Measurements from ENCODE around the gene LRRC47. TPM values are rescaled to one million over a fixed set of nuclear protein-coding genes. Genes with fewer than 3 reads are reported as not detected.

Gene LRRC47
- total and polyA plus RNA-seq, 2 of the 13 experiments (the other 11 are each of a cell fraction or from before 2014, with no cell fraction given): 18.3 to 52.5 TPM

- TF ChIP-seq IRF1 (CRISPR knock-in tag; IDR thresholded peaks at IDR 0.05; ENCODE audit: low read depth) (no peak), NFYB (CRISPR knock-in tag; IDR thresholded peaks at IDR 0.05) (no peak), SRSF9 (IDR thresholded peaks at IDR 0.05; ENCODE audit: borderline replicate concordance, insufficient read depth, low read depth, low read length, poor library complexity, severe bottlenecking) (no peak)
Observed at GRCh38 chr1:3779912-3780416, 16.3 kb downstream of the LRRC47 start (continued).

GRCh38 chr1:3779265-3779911, 16.9 kb downstream of the LRRC47 start:
- in situ Hi-C loops (cut with HindIII; ENCODE audit: extremely low pct_ligation_motif_present, low pct_unique_long_range_greater_than_20kb): no loop called here
- Histone ChIP-seq H3K27me3 (ENCODE audit: control insufficient read depth in 1 of 2, insufficient read depth in 2 of 2, low read length in 2 of 2) (no peaks in the 10 kb centered on the region), H3K9ac (ENCODE audit: insufficient read depth, low read depth, low read length) (no peak overlapping the region), H3K79me2 (ENCODE audit: insufficient read depth, low read length) (peaks cover 2% of the 10 kb centered on the region), H3K9me3 (ENCODE audit: low read length) (no peaks in the 10 kb centered on the region), H3K4me2 (ENCODE audit: low read depth, low read length) (no peak overlapping the region), H2AFZ (ENCODE audit: low read length) (no peak overlapping the region), H3K36me3 (replicated peaks in 1 of 2; ENCODE audit: control insufficient read depth in 1 of 2, insufficient read depth in 2 of 2, low read length in 2 of 2) (peaks cover 18 to 42% of the 10 kb centered on the region in 2 experiments), H3K4me1 (ENCODE audit: insufficient read depth, low read length) (peaks cover 38% of the 10 kb centered on the region), H3K4me3 (replicated peaks in 1 of 3; ENCODE audit: insufficient read depth in 1 of 3, low read depth in 2 of 3, low read length in 3 of 3) (no peak overlapping the region), H3K27ac (ENCODE audit: extremely low read length, insufficient read depth, low read length) (no peak overlapping the region), H4K20me1 (ENCODE audit: insufficient read depth, low read length) (no peaks in the 10 kb centered on the region)
- BruUV-seq (replicated peaks): no TSS peak
- intact Hi-C loops (cut with micrococcal nuclease; ENCODE audit: unreplicated experiment): loop anchor here (10.0 kb wide), 1 partner anchor 125 kb away; the partner anchor contains the start of gene C1orf174
- no peak for FAIRE-seq
- POLR2A ChIA-PET: no interaction called here
- ATAC-seq: no peak
- DNase-seq (ENCODE audit: low spot score): no peak
- CTCF ChIA-PET (ENCODE audit: low intra/inter-chr PET ratio, low total read pairs): no interaction called here
- whole genome bisulfite sequencing (ENCODE audit: low lambda C conversion rate): 96% methylated on average over 23 of the region's 23 CpGs
- TF ChIP-seq ZBTB38 (CRISPR knock-in tag; IDR thresholded peaks at IDR 0.05) (peak; percentile 82; the same call in 1 of the 2 replicates), SRSF1 (optimal IDR thresholded peaks at IDR 0.05; ENCODE audit: low read depth, low read length) (peak; percentile 62), AGO2 (optimal IDR thresholded peaks at IDR 0.05; ENCODE audit: low read depth, low read length) (peak; percentile 59), ZHX1 (CRISPR knock-in tag; IDR thresholded peaks at IDR 0.05; ENCODE audit: low read depth) (no peak), AGO1 (IDR thresholded peaks at IDR 0.05; ENCODE audit: low read depth, low read length, poor library complexity, severe bottlenecking) (peak; percentile 92), RBM22 (optimal IDR thresholded peaks at IDR 0.05; ENCODE audit: low read length) (peak; percentile 22), DNMT3B (CRISPR knock-in tag; conservative IDR thresholded peaks at IDR 0.05) (no peak), XRCC5 (optimal IDR thresholded peaks at IDR 0.05; ENCODE audit: low read length) (peak; percentile 18), REL (CRISPR knock-in tag; conservative IDR thresholded peaks at IDR 0.05) (0 out of 2 replicates have a peak, but pooled peaks have one; percentile 37), EED (CRISPR knock-in tag; IDR thresholded peaks at IDR 0.05) (no peak), HOXA3 (CRISPR knock-in tag; IDR thresholded peaks at IDR 0.05) (peak; percentile 3; the same call in 1 of the 2 replicates)
- TF ChIP-seq, protein P1, sequence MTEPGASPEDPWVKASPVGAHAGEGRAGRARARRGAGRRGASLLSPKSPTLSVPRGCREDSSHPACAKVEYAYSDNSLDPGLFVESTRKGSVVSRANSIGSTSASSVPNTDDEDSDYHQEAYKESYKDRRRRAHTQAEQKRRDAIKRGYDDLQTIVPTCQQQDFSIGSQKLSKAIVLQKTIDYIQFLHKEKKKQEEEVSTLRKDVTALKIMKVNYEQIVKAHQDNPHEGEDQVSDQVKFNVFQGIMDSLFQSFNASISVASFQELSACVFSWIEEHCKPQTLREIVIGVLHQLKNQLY (CRISPR knock-in tag; IDR thresholded peaks at IDR 0.05): no peak
- TF ChIP-seq, protein P2, sequence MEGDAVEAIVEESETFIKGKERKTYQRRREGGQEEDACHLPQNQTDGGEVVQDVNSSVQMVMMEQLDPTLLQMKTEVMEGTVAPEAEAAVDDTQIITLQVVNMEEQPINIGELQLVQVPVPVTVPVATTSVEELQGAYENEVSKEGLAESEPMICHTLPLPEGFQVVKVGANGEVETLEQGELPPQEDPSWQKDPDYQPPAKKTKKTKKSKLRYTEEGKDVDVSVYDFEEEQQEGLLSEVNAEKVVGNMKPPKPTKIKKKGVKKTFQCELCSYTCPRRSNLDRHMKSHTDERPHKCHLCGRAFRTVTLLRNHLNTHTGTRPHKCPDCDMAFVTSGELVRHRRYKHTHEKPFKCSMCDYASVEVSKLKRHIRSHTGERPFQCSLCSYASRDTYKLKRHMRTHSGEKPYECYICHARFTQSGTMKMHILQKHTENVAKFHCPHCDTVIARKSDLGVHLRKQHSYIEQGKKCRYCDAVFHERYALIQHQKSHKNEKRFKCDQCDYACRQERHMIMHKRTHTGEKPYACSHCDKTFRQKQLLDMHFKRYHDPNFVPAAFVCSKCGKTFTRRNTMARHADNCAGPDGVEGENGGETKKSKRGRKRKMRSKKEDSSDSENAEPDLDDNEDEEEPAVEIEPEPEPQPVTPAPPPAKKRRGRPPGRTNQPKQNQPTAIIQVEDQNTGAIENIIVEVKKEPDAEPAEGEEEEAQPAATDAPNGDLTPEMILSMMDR (CRISPR knock-in tag; IDR thresholded peaks at IDR 0.05): 0 out of 2 replicates have a peak, but pooled peaks have one; percentile 19
